GM19328 (cell line): ENCODE data around the gene NRG2.
A peak's percentile ranks its signal among the peaks of the same experiment; 100 is the strongest.

Experiments used
- ATAC-seq: cut with Tn5 transposase; IDR thresholded peaks from one replicate; pipeline ENCODE4 v1.9.1; 2021; ENCODE audit warnings: mild to moderate bottlenecking, moderate library complexity; ENCODE audit not compliant: unreplicated experiment

The NRG2 gene

DNA sequence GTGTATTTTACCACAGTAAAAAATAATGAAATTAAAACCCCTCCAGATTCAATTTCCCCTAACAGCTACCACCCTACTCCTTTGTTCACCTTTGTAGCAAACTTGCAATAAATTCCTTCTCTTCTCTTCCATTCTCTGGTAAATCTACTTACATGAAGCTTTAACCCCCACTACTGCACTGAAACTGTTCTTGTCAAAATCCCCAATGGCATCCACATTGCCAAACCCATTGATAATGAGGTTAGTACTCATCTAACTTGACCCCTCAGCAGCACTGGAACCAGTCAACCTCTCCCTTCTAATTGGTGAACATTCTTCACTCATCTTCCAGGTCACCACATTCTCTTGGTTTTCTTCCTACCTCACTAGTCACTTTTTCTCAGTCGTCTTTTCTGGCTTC is 29.6 kb downstream of the NRG2 start:
- ATAC-seq: no peak

GRCh38 chr5:140012443-140012842 is 30.7 kb downstream of the NRG2 start:
- ATAC-seq: no peak

- ATAC-seq: peak; percentile 65
These were observed 31.7 kb downstream of the NRG2 start for GRCh38 chr5:140011297-140011802.

GRCh38 chr5:140010798-140011197 is 32.3 kb downstream of the NRG2 start:
- ATAC-seq: no peak

- ATAC-seq: no peak
These were observed 35.8 kb downstream of the NRG2 start for GRCh38 chr5:140007311-140007710.

DNA sequence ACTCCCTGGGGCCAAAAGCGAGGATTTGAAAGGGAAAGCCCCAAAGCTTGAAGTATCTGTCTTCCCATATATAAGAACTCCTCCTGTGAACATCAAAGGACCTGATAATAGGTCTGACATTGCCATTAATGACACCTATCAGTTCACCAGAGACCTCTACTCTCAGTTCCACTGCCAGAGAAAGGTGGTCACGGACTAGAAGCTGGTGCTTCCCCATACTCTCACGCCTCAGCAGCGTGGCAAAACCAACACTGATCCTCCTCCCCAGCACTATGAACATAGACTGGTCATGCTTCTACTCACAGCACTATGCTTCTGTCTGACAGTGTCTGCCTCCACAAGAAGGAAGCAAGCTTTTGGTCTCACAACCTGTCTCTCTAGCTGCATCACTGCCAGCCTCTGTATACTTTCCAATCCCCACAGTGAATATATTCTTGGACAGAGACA is 37.9 kb downstream of the NRG2 start:
- ATAC-seq: peak; percentile 83

GRCh38 chr5:140004174-140004573 is 38.9 kb downstream of the NRG2 start:
- no peak for ATAC-seq

GRCh38 chr5:140003519-140003918 is 39.6 kb downstream of the NRG2 start:
- ATAC-seq: no peak

GRCh38 chr5:140000332-140000731 is 42.8 kb downstream of the NRG2 start:
- no peak for ATAC-seq

DNA sequence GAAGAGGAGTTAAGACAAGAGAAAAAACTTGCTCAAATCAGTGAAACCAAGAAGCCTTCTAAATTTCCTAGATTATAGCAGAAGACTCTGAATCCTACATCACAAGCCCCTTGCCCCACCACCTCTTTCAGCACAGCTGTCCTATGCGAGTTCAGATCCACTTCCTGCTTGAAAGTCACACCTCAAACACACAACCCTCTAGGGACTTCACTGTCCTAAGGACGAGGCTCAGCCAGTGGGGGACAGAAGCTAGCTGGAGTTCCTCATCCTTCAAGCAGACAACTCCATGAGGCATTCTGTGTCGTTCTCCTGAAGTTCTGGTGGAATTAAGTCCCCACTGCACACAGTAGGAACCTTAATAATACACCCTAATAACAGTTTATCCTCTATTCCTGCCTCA is 44.3 kb downstream of the NRG2 start:
- no peak for ATAC-seq

DNA sequence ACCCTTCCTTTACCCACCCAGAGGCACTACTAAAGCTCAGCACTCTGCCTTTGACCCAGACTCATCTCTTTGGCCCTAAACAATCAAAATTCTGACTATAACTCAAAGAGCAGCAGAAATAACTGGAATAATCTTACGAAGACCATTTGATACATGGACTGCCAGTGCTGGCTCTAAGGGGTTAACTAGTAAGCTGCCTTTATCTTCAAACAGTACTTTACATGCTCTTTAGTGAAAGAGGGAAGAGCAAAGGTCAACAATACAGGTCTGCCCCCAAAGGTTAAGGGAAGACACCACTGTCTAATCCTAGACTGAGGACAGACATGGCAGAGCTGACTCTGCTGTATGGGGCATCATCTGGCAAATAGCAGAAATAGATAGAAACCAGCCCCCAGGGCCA is 45.8 kb downstream of the NRG2 start:
- ATAC-seq: no peak

DNA sequence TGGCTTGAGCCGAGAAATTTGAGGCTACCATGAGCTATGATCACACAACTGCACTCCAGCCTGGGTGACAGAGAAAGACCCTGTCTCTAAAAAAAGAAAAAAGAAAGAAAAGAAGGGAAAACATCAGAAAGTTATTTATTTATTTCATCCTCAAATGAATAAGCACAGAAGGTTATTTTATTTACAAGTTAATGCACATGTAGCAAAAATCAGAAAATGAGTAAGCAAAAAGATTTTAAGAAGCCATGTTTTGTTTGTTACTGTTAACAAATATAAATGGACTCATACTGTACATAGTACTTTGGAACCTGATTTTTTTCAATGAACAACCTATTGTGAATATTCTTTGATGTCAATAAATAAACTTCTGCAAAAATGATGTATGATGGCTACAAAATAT is 47.2 kb downstream of the NRG2 start:
- ATAC-seq: no peak

DNA sequence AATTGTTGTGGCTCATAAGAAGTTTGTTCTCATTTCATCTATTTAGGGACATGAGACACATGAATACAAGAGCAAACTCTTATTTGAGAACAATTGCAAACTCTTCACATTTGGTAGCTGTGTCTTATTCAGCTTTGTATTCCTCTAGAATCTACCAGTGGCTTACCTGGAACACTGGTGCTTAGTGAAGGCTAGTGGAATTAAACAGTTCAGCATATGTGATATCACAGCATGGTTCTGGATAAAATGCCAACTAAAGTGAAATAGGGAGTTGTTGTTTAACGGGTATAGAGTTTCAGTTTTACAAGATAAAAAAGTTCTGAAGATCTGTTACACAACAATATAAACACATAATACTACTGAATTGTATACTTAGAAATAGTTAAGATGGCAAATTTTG is 48.9 kb downstream of the NRG2 start:
- ATAC-seq: no peak

DNA sequence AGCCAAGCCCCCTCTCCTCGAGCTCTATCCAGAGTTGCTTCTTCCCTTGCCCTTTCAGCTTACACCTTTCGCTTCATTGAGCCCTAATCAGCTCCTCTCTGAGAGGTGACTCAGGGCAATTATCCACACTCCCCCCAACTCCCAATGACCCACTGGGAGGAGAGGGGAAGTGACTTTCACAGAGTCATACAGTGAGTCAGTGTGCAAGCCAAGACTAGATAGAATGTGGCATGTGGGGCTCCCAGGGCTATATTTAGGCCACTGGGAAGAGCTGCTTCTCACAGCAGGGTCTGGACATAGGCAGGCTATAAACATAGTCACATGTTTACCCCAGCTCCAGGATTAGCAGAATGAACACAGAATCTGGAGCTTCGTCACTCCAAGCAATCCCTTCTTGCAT is 57.4 kb downstream of the NRG2 start:
- ATAC-seq: no peak

- ATAC-seq: no peak
These were observed 57.8 kb downstream of the NRG2 start for GRCh38 chr5:139985290-139985689.

GRCh38 chr5:139984816-139985215 is 58.3 kb downstream of the NRG2 start:
- no peak for ATAC-seq

GRCh38 chr5:139982975-139983240 is 60.2 kb downstream of the NRG2 start:
- ATAC-seq: no peak

DNA sequence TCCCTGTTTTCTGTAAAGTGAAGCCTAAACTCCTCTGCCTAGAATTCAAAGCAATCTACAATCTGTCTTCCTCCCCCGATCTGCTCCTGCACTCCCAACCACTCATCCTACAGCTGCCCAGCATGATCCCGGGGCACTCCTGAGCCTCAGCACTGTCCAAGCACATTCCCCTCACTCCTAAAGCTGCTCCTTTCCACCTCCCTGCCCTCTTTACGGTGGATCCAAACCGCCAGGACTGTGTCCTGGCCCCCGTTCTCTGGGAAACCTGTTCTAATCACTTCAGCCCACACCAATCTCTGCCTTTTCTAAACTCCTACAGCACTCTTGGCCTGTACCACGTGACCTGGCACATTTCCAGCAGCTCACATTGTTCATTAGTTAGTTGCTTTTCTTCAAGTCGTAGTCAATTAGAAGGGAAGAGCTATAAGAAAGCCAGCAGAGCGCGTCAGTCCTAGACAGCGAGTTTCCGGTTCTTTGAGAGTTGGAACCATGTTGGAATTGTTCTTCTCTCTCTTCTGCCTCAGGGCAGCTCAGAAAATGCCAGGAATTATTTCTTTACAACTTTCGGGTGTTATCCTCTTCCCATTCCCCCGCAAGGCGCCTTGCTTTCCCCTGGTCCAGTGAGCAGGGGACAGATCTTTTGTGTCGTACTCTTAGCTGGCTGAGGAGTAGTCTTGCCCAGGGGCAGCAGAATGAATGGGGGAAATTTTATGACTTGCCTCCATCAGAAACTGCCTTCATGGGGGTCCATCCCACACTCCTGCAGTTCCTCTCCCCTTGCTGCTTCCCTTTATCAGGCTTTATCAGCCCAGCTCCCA is 60.7 kb downstream of the NRG2 start:
- no peak for ATAC-seq

GRCh38 chr5:139980765-139981164 is 62.3 kb downstream of the NRG2 start:
- ATAC-seq: no peak

GRCh38 chr5:139979943-139980342 is 63.2 kb downstream of the NRG2 start:
- no peak for ATAC-seq

GRCh38 chr5:139979518-139979917 is 63.6 kb downstream of the NRG2 start:
- no peak for ATAC-seq

GRCh38 chr5:139976703-139977102 is 66.4 kb downstream of the NRG2 start:
- no peak for ATAC-seq

- ATAC-seq: no peak
These were observed 67.2 kb downstream of the NRG2 start for GRCh38 chr5:139975942-139976341.
